Body of pancreas (tissue), 4 donors: Measurements from ENCODE around the gene ZNF410. TPM values are rescaled to one million over a fixed set of nuclear protein-coding genes. Genes with fewer than 3 reads are reported as not detected.

Experiments
- ATAC-seq: fragments of 150-250 bp; one replicate; pipeline ENCODE4 v1.9.1; 2016
- DNase-seq, 4 donors: peaks; one replicate each; pipeline ENCODE4 v3.0.0-alpha.2; 2019
- H3K27ac ChIP-seq, 4 donors: fragments of 200-600 bp; sonication (generic); 1 replicate in 3 of 4; 2 replicates in 1 of 4; pipeline versions ENCODE4 v1.5.1 to v1.6.1; 2016 to 2019; ENCODE audit warnings: mild to moderate bottlenecking in 1 of 4, mixed read lengths in 1 of 4, moderate library complexity in 1 of 4
- H3K27me3 ChIP-seq, 2 donors: fragments of 200-600 bp; sonication (generic); one replicate each; pipeline ENCODE4 v1.6.0; 2016; ENCODE audit warnings: mild to moderate bottlenecking in 1 of 2
- H3K36me3 ChIP-seq, 2 donors: fragments of 200-600 bp; sonication (generic); replicated peaks in 1 of 2; 2 replicates each; pipeline ENCODE4 v1.5.1; 2016; ENCODE audit warnings: low read depth in 2 of 2; ENCODE audit not compliant: insufficient read depth in 1 of 2
- H3K4me1 ChIP-seq: fragments of 200-600 bp; sonication (generic); one replicate; pipeline ENCODE4 v1.6.0; 2016
- H3K4me3 ChIP-seq, 2 donors: fragments of 200-600 bp; sonication (generic); 1 replicate in 1 of 2; 2 replicates in 1 of 2; pipeline ENCODE4 v1.5.1; 2016 to 2019
- H3K9me3 ChIP-seq, 3 donors: fragments of 200-600 bp; sonication (generic); 1 replicate in 2 of 3; 2 replicates in 1 of 3; pipeline ENCODE4 v1.5.1; 2016
- POLR2A ChIP-seq, 3 donors: fragments of 450-650 bp; IDR thresholded peaks; one replicate each; pipeline ENCODE4 v1.6.1; 2016; ENCODE audit warnings: antibody characterized with exemption in 3 of 3, mild to moderate bottlenecking in 2 of 3
- WGBS, 2 donors: methylation state at CpG; one replicate each; pipeline ENCODE4 v1.1.5; 2017; 5-methylcytosine and 5-hydroxymethylcytosine counted together
- intact Hi-C: fragments of 100-400 bp; cut with DNase I; formaldehyde crosslinking; loops from one replicate; pipeline ENCODE4 v1.15.1; 2023
- total RNA-seq, 2 donors: library from RNA; depleted of rRNA; stranded (reverse); fragments of >200 nt; gene quantifications; one replicate each; pipeline ENCODE4 v1.1.0, GENCODE V29; 2016
- TF ChIP-seq, protein P1 (sequence below), 7 experiments: fragments of 450-650 bp in 4 of 7; fragments of 200-600 bp in 3 of 7; sonication (generic) in 3 of 7; IDR thresholded peaks; one replicate each; pipeline ENCODE4 v1.5.1; 2016 to 2019; ENCODE audit warnings: antibody characterized with exemption in 7 of 7

The ZNF410 gene
- total RNA-seq, 2 donors from 2014 or later, result 18.8 to 25.9 TPM

DNA sequence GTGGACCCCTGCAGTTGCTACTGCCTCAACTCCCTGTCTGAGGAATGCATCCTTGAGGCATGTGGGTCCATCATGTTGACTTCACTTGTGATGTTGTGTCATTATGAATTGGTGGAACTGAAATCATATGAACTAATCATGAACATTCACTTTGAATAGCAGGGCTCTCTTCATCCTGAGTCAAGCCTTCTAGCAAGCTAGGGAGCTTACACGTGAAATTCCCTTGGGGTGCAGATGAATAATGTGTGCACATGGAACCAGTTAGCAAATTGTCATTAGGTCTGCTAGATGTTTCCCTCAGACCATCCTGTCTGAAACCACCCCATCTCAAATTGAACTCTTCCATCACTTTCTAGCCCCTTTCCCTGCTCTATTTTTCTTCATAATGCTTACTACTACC, 67.1 kb downstream of the ZNF410 start:
- WGBS, 2 donors, result 75 to 93% methylated on average over 1 of the region's 1 CpG
- no peak overlapping the region for H3K27ac ChIP-seq
- ATAC-seq, result no peak
- H3K27me3 ChIP-seq, result no peaks in the 10 kb centered on the region
- peaks cover 0 to 10% of the 10 kb centered on the region in 2 donors for H3K36me3 ChIP-seq
- H3K9me3 ChIP-seq, result no peaks in the 10 kb centered on the region
- peaks cover 6% of the 10 kb centered on the region for H3K4me1 ChIP-seq
- DNase-seq, result no peak
- no peak overlapping the region for H3K4me3 ChIP-seq
- TF ChIP-seq, protein P1, sequence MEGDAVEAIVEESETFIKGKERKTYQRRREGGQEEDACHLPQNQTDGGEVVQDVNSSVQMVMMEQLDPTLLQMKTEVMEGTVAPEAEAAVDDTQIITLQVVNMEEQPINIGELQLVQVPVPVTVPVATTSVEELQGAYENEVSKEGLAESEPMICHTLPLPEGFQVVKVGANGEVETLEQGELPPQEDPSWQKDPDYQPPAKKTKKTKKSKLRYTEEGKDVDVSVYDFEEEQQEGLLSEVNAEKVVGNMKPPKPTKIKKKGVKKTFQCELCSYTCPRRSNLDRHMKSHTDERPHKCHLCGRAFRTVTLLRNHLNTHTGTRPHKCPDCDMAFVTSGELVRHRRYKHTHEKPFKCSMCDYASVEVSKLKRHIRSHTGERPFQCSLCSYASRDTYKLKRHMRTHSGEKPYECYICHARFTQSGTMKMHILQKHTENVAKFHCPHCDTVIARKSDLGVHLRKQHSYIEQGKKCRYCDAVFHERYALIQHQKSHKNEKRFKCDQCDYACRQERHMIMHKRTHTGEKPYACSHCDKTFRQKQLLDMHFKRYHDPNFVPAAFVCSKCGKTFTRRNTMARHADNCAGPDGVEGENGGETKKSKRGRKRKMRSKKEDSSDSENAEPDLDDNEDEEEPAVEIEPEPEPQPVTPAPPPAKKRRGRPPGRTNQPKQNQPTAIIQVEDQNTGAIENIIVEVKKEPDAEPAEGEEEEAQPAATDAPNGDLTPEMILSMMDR (IDR thresholded peaks at IDR 0.05), result no peak
- no peak for TF ChIP-seq POLR2A (IDR thresholded peaks at IDR 0.05)
- intact Hi-C loops, result no loop called here

DNA sequence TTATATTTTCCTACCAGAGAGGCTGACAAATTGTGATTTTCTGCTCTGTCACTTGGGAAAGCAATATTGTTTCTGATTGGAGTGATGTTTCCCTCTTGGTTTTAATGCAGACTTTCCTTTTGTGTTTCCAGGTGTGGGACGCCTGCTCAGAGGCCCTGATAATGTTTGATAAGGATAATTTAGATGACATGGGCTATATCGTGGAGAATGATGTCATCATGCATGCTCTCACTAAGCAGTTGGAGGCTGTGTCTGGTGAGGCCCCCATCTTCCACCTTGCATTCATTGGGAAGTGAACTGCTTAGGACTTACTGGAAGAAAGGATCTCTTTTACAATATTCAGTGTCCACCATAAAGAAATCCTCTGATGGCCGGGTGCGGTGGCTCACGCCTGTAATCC, 69.0 kb downstream of the ZNF410 start:
- intact Hi-C loops, result no loop called here
- Histone ChIP-seq H3K9me3 (no peaks in the 10 kb centered on the region), H3K36me3 (peaks cover 0 to 20% of the 10 kb centered on the region in 2 donors), H3K27me3 (no peaks in the 10 kb centered on the region), H3K4me3 (no peak overlapping the region), H3K4me1 (peaks cover 6% of the 10 kb centered on the region), H3K27ac (no peak overlapping the region)
- TF ChIP-seq, protein P1 (IDR thresholded peaks at IDR 0.05), result no peak
- TF ChIP-seq POLR2A (IDR thresholded peaks at IDR 0.05), result no peak
- no peak for DNase-seq
- 80 to 85% methylated on average over 5 of the region's 5 CpGs for WGBS, 2 donors
- ATAC-seq, result no peak

DNA sequence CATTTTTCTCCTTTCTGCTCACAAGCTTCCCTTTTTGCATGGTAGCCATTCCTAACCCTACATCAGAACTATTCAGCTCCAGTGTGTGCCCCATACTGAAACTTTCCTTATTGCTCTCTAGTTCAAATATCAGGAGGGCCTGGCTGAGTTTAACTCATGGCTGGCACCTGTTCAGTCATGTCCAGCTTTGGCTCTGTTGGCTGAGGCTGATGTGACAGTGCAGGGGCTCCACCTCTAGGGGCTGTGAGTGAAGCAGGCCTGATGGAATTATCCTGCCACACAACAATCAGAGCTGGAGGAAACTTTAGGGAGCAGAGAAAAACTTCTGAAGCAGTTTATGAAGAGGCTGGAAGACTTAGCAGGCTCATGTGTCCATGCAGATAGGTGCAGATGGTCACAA, 71.9 kb downstream of the ZNF410 start:
- Histone ChIP-seq H3K27ac (no peak overlapping the region), H3K9me3 (no peaks in the 10 kb centered on the region), H3K36me3 (peaks cover 7 to 28% of the 10 kb centered on the region in 2 donors), H3K4me1 (no peaks in the 10 kb centered on the region), H3K4me3 (no peak overlapping the region), H3K27me3 (no peaks in the 10 kb centered on the region)
- intact Hi-C loops, result no loop called here
- DNase-seq, result no peak
- no peak for ATAC-seq
- no peak for TF ChIP-seq POLR2A (IDR thresholded peaks at IDR 0.05)
- TF ChIP-seq, protein P1 (IDR thresholded peaks at IDR 0.05), result no peak

DNA sequence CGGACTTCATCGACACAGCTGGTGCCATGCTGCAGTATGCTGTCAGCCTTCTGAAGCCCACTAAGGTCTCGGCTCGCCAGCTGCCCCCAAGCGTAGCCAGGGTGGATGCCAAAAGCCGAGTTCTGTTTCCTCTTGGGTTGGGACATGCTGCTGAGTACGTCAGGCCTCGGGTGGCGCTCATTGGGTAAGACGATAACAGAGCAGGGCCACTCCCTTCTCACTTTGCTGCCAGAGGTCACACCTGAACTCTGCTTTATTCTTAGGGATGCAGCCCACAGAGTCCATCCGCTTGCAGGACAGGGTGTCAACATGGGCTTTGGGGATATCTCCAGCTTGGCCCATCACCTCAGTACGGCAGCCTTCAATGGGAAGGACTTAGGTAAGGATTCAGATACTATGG, 74.5 kb downstream of the ZNF410 start:
- H3K36me3 ChIP-seq, result peaks cover 7 to 22% of the 10 kb centered on the region in 2 donors
- no peak for DNase-seq
- H3K4me1 ChIP-seq, result no peaks in the 10 kb centered on the region

DNA sequence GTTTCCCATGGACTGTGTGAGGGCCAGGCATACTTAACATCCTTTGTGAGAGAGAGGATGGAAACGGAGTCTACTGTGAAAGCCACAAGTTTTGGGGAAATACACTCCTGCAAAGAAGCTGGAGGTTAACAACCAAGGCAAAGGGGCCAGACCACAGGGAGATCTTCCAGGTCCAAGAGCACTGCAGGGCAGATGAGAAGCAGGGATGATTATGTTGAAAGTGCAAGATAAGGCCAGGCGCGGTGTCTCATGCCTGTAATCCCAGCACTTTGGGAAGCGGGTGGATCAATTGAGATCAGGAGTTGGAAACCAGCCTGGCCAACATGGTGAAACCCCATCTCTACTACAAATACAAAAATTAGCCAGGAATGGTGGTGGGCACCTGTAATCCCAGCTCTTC, 78.6 kb downstream of the ZNF410 start:
- intact Hi-C loops, result no loop called here
- no peaks in the 10 kb centered on the region for H3K4me1 ChIP-seq
- TF ChIP-seq, protein P1 (IDR thresholded peaks at IDR 0.05), result no peak
- no peak for TF ChIP-seq POLR2A (IDR thresholded peaks at IDR 0.05)
- no peaks in the 10 kb centered on the region for H3K27me3 ChIP-seq
- WGBS, 2 donors, result 93 to 95% methylated on average over 4 of the region's 4 CpGs
- no peak overlapping the region for H3K4me3 ChIP-seq
- no peak overlapping the region for H3K27ac ChIP-seq
- ATAC-seq, result no peak
- peaks cover 7 to 12% of the 10 kb centered on the region in 2 donors for H3K36me3 ChIP-seq
- H3K9me3 ChIP-seq, result no peaks in the 10 kb centered on the region
- no peak for DNase-seq

More for the DNA sequence above, 74.5 kb downstream of the ZNF410 start:
- 87 to 93% methylated on average over 5 to 12 of the region's 12 CpGs for WGBS, 2 donors
- no peak overlapping the region for H3K27ac ChIP-seq
- intact Hi-C loops, result no loop called here
- H3K27me3 ChIP-seq, result no peaks in the 10 kb centered on the region
- TF ChIP-seq, protein P1 (IDR thresholded peaks at IDR 0.05), result no peak
- no peak for TF ChIP-seq POLR2A (IDR thresholded peaks at IDR 0.05)
- ATAC-seq, result no peak
- no peaks in the 10 kb centered on the region for H3K9me3 ChIP-seq
- no peak overlapping the region for H3K4me3 ChIP-seq
